SK-N-SH (cell line): ENCODE measurements around the gene NAP1L1. TPM values are rescaled to one million over a fixed set of nuclear protein-coding genes. Genes with fewer than 3 reads are reported as not detected.

ENCODE experiments used
- CHD2 ChIP-seq: fragments of 150-350 bp; IDR thresholded peaks from 2 replicates; pipeline ENCODE4 v1.6.1; 2018; ENCODE audit warnings: low read length; ENCODE audit not compliant: partially characterized antibody
- ELF1 ChIP-seq: IDR thresholded peaks from 2 replicates; pipeline ENCODE4 v1.4.0; 2012
- EP300 ChIP-seq, 2 experiments: IDR thresholded peaks; 2 replicates each; pipeline versions ENCODE4 v1.4.0 to v1.6.1; 2012; ENCODE audit warnings: borderline replicate concordance in 1 of 2, low read depth in 1 of 2, low read length in 1 of 2
- EZH2phosphoT487 ChIP-seq: fragments of 200-600 bp; sonication (generic); IDR thresholded peaks from 2 replicates; pipeline ENCODE4 v1.6.1; 2017; ENCODE audit warnings: low read depth, mixed run types, mild to moderate bottlenecking, antibody characterized with exemption, moderate library complexity, borderline replicate concordance
- FOSL2 ChIP-seq: IDR thresholded peaks from 2 replicates; pipeline ENCODE4 v1.4.0; 2012; ENCODE audit warnings: low read depth, mild to moderate bottlenecking, moderate library complexity, borderline replicate concordance
- FOXJ3 ChIP-seq: sonication (generic); formaldehyde crosslinking; IDR thresholded peaks from 2 replicates; pipeline ENCODE4 v1.5.1; 2020; ENCODE audit warnings: mild to moderate bottlenecking, missing genetic modification reagents
- FOXM1 ChIP-seq: IDR thresholded peaks from 2 replicates; pipeline ENCODE4 v1.4.0; 2012; ENCODE audit warnings: low read depth, mild to moderate bottlenecking
- GABPA ChIP-seq: IDR thresholded peaks from 2 replicates; pipeline ENCODE4 v1.4.0; 2012; ENCODE audit warnings: low read depth, mild to moderate bottlenecking
- GATA2 ChIP-seq: sonication (generic); formaldehyde crosslinking; IDR thresholded peaks from 2 replicates; pipeline ENCODE4 v1.5.0; 2020; ENCODE audit warnings: mild to moderate bottlenecking, missing genetic modification reagents
- MEF2A ChIP-seq: IDR thresholded peaks from 2 replicates; pipeline ENCODE4 v1.4.0; 2012; ENCODE audit warnings: low read depth, borderline replicate concordance
- MXI1 ChIP-seq: IDR thresholded peaks from 2 replicates; pipeline ENCODE4 v1.6.1; 2012; ENCODE audit warnings: mild to moderate bottlenecking, low read depth, low read length, improper control_type of control experiment
- POLR2AphosphoS5 ChIP-seq: IDR thresholded peaks from 2 replicates; pipeline ENCODE4 v1.6.1; 2012; ENCODE audit warnings: low read depth, low read length
- RAD21 ChIP-seq: IDR thresholded peaks from 2 replicates; pipeline ENCODE4 v1.6.1; 2012; ENCODE audit warnings: mild to moderate bottlenecking, low read length
- RCOR1 ChIP-seq: fragments of 150-350 bp; IDR thresholded peaks from 2 replicates; pipeline ENCODE4 v1.6.1; 2017; ENCODE audit warnings: antibody characterized with exemption, low read length
- RFX5 ChIP-seq: IDR thresholded peaks from 2 replicates; pipeline ENCODE4 v1.6.1; 2012; ENCODE audit warnings: mild to moderate bottlenecking, improper control_type of control experiment, low read length
- RXRA ChIP-seq: IDR thresholded peaks from 2 replicates; pipeline ENCODE4 v1.4.0; 2012; ENCODE audit warnings: low read depth, mild to moderate bottlenecking, borderline replicate concordance
- SIN3A ChIP-seq: IDR thresholded peaks from 2 replicates; pipeline ENCODE4 v1.6.1; 2012; ENCODE audit warnings: low read depth, mild to moderate bottlenecking, low read length, moderate library complexity, borderline replicate concordance
- SMC3 ChIP-seq: IDR thresholded peaks from 2 replicates; pipeline ENCODE4 v1.6.1; 2012; ENCODE audit warnings: low read depth, low read length, improper control_type of control experiment
- TCF12 ChIP-seq: IDR thresholded peaks from 2 replicates; pipeline ENCODE4 v1.4.0; 2012
- polyA plus RNA-seq, 3 experiments: library from polyadenylated mRNA; depleted of rRNA; stranded (reverse); fragments of >200 nt; gene quantifications; 2 replicates each; pipeline ENCODE4 v1.2.3, GENCODE V29; 2012
- TF ChIP-seq, protein P1 (sequence below): IDR thresholded peaks from 2 replicates; pipeline ENCODE4 v1.6.1; 2012; ENCODE audit warnings: mild to moderate bottlenecking, low read depth, low read length, moderate library complexity
- TF ChIP-seq, protein P2 (sequence below): IDR thresholded peaks from 2 replicates; pipeline ENCODE4 v1.4.0; 2012; ENCODE audit warnings: low read depth, borderline replicate concordance
- TF ChIP-seq, protein P3 (sequence below): IDR thresholded peaks from 2 replicates; pipeline ENCODE4 v1.4.0; 2012; ENCODE audit warnings: low read depth
- TF ChIP-seq, protein P4 (sequence below): IDR thresholded peaks from 2 replicates; pipeline ENCODE4 v1.4.0; 2012; ENCODE audit warnings: low read depth, borderline replicate concordance

NAP1L1 gene
- polyA plus RNA-seq, 1 of the 3 experiments (the other 2 are of a cell fraction) = 197 TPM

DNA sequence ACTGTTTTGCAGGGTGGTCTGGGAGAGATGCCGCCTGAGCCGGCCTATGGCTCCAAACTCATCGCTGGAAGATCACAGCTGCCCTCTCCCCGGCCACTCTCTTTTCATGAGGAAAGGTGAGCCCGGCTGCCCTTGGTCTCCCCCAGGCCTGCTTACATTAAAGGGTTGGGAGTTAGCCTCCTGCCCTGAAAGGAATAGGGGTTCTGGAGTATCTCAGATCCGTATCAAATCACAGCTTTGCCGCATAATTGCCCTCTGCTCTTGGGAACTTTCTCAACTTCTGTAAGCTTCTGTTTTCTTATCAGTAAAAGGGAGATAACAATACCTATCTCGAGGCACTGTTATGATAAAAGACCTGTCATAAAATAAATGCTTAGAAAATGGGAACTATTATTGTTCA lies 70.5 kb downstream of the NAP1L1 start (continued):
- TF ChIP-seq, protein P1, sequence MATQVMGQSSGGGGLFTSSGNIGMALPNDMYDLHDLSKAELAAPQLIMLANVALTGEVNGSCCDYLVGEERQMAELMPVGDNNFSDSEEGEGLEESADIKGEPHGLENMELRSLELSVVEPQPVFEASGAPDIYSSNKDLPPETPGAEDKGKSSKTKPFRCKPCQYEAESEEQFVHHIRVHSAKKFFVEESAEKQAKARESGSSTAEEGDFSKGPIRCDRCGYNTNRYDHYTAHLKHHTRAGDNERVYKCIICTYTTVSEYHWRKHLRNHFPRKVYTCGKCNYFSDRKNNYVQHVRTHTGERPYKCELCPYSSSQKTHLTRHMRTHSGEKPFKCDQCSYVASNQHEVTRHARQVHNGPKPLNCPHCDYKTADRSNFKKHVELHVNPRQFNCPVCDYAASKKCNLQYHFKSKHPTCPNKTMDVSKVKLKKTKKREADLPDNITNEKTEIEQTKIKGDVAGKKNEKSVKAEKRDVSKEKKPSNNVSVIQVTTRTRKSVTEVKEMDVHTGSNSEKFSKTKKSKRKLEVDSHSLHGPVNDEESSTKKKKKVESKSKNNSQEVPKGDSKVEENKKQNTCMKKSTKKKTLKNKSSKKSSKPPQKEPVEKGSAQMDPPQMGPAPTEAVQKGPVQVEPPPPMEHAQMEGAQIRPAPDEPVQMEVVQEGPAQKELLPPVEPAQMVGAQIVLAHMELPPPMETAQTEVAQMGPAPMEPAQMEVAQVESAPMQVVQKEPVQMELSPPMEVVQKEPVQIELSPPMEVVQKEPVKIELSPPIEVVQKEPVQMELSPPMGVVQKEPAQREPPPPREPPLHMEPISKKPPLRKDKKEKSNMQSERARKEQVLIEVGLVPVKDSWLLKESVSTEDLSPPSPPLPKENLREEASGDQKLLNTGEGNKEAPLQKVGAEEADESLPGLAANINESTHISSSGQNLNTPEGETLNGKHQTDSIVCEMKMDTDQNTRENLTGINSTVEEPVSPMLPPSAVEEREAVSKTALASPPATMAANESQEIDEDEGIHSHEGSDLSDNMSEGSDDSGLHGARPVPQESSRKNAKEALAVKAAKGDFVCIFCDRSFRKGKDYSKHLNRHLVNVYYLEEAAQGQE = no peak
- TF ChIP-seq MXI1 (0 out of 2 replicates have a peak, but pooled peaks have one; percentile 26), FOSL2 (no peak), GABPA (no peak), EP300 (IDR thresholded peaks at IDR 0.05; ENCODE audit: borderline replicate concordance in 1 of 2, low read depth in 1 of 2, low read length in 1 of 2) (peak in 1 of 2 experiments; percentile 98; a peak in 2 of 4 replicates), CHD2 (peak; percentile 76), RFX5 (no peak), ELF1 (no peak), GATA2 (CRISPR knock-in tag) (peak; percentile 100), RAD21 (peak; percentile 38; the same call in 1 of the 2 replicates), EZH2phosphoT487 (no peak), FOXM1 (no peak), RCOR1 (peak; percentile 100), MEF2A (no peak), POLR2AphosphoS5 (peak; percentile 53; the same call in 1 of the 2 replicates), SIN3A (no peak), SMC3 (no peak), RXRA (no peak), TCF12 (peak; percentile 64), FOXJ3 (CRISPR knock-in tag) (peak; percentile 86; the same call in 1 of the 2 replicates)
- TF ChIP-seq, protein P2, sequence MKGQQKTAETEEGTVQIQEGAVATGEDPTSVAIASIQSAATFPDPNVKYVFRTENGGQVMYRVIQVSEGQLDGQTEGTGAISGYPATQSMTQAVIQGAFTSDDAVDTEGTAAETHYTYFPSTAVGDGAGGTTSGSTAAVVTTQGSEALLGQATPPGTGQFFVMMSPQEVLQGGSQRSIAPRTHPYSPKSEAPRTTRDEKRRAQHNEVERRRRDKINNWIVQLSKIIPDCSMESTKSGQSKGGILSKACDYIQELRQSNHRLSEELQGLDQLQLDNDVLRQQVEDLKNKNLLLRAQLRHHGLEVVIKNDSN = no peak
- TF ChIP-seq, protein P3, sequence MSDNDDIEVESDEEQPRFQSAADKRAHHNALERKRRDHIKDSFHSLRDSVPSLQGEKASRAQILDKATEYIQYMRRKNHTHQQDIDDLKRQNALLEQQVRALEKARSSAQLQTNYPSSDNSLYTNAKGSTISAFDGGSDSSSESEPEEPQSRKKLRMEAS = no peak
- TF ChIP-seq, protein P4, sequence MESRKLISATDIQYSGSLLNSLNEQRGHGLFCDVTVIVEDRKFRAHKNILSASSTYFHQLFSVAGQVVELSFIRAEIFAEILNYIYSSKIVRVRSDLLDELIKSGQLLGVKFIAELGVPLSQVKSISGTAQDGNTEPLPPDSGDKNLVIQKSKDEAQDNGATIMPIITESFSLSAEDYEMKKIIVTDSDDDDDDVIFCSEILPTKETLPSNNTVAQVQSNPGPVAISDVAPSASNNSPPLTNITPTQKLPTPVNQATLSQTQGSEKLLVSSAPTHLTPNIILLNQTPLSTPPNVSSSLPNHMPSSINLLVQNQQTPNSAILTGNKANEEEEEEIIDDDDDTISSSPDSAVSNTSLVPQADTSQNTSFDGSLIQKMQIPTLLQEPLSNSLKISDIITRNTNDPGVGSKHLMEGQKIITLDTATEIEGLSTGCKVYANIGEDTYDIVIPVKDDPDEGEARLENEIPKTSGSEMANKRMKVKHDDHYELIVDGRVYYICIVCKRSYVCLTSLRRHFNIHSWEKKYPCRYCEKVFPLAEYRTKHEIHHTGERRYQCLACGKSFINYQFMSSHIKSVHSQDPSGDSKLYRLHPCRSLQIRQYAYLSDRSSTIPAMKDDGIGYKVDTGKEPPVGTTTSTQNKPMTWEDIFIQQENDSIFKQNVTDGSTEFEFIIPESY = no peak
